ENCODE results near the gene ISLR.

DNA sequence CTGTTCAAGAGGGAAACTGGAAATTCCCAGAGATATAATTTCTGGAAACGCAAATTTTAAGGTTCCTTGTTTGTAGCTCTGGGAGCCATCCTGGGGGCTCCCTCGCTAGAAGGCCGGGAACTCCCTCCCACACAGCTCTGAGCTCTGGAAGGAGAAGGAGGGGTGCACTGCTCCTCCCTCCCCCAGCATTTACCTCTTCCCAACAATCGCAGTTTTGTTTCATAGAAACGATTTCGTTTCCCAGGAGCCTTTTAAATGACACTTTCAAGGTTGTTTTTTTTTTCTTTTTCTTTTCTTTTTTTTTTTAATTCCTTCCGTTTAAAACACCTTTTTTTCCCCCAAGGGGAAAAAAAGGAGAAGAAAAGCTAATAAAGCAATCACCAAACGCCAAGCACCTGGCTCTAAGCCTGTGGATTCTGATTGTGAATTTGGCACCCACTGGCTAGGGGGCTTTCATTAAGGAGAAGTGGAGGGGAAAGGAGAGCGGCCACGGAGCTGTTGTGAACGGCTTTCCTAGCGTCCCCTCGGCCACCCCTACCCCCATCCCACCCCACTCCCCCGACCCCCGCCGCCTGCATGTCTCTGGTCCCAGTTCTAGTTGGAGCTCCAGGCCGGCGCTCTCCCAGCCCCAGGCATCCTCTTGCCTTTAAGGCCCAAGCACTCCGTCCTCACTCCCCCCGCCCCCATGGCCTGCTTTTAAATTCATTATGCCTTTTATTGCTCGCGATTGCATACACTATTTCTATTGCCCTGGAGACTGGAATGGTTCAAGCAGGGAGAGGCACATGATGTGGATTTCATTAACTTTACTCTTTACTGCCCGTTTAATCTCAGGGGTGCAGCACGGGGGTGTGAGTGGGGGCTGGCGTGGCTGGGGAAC is 49.0 kb downstream of the ISLR start:
- TF ChIP-seq CTCF (conservative IDR thresholded peaks at IDR 0.05) (no peak), EZH2 (IDR thresholded peaks at IDR 0.05; ENCODE audit: low read depth) (no peak)

All from PC-9 (cell line).